Stimulated activated CD8-positive, alpha-beta memory T cell treated with anti-CD3 and anti-CD28 coated beads, Interleukin-2, amount 100 ng/mL, for 48 hours (primary cell): Measurements from ENCODE around the gene H6PD.

Experiments
- DNase-seq, 2 donors: peaks; one replicate each; pipeline ENCODE4 v3.0.0-alpha.2; 2020; ENCODE audit warnings: low read depth in 2 of 2

Gene H6PD

GRCh38 chr1:9278116-9278515 lies 43.5 kb downstream of the H6PD start:
- DNase-seq, result no peak

GRCh38 chr1:9278585-9279153 lies 44.1 kb downstream of the H6PD start:
- DNase-seq, result no peak

- no peak for DNase-seq
These were observed 44.7 kb downstream of the H6PD start for GRCh38 chr1:9279172-9279840.

GRCh38 chr1:9280015-9280860 lies 45.7 kb downstream of the H6PD start:
- DNase-seq, result peak; percentile 51 to 73

- DNase-seq, result no peak
These were observed 46.7 kb downstream of the H6PD start for GRCh38 chr1:9281071-9281827.

- DNase-seq, result no peak
These were observed 47.5 kb downstream of the H6PD start for GRCh38 chr1:9281908-9282695.

- no peak for DNase-seq
These were observed 48.1 kb downstream of the H6PD start for GRCh38 chr1:9282696-9282955.

- DNase-seq, result no peak
These were observed 49.5 kb downstream of the H6PD start for GRCh38 chr1:9284061-9284460.

GRCh38 chr1:9286556-9286955 lies 52.0 kb downstream of the H6PD start:
- no peak for DNase-seq

GRCh38 chr1:9289090-9289534 lies 54.5 kb downstream of the H6PD start:
- DNase-seq, result peak; percentile 63 to 82

GRCh38 chr1:9289711-9290485 lies 55.3 kb downstream of the H6PD start:
- DNase-seq, result no peak

GRCh38 chr1:9291914-9292360 lies 57.4 kb downstream of the H6PD start:
- no peak for DNase-seq

- DNase-seq, result peak; percentile 37 to 51
These were observed 58.0 kb downstream of the H6PD start, which contains the start of gene SPSB1 for GRCh38 chr1:9292361-9293240. Gene SPSB1, plus strand, starts transcription at chr1:9292894. Its CDS starts 62,998 bp downstream, at chr1:9355892.

- DNase-seq, result no peak
These were observed 58.6 kb downstream of the H6PD start for GRCh38 chr1:9293241-9293532.

- DNase-seq, result no peak
These were observed 59.2 kb downstream of the H6PD start for GRCh38 chr1:9293533-9294404.

- DNase-seq, result no peak
These were observed 59.8 kb downstream of the H6PD start for GRCh38 chr1:9294405-9294773.

- no peak for DNase-seq
These were observed 60.5 kb downstream of the H6PD start for GRCh38 chr1:9294910-9295636.

GRCh38 chr1:9295884-9296283 lies 61.3 kb downstream of the H6PD start:
- no peak for DNase-seq
